GM21786 (cell line): Measurements from ENCODE around the gene FIGN.

Source experiments
- ATAC-seq: cut with Tn5 transposase; IDR thresholded peaks from one replicate; pipeline ENCODE4 v1.9.1; 2021; ENCODE audit not compliant: unreplicated experiment

FIGN gene

GRCh38 chr2:163737190-163737439, 1.3 kb upstream of the FIGN start:
- ATAC-seq: no peak

- ATAC-seq: no peak
Observed at GRCh38 chr2:163736433-163737189, 803 bp upstream of the FIGN start.

GRCh38 chr2:163734881-163735684, 725 bp downstream of the FIGN start:
- no peak for ATAC-seq

- ATAC-seq: no peak
Observed at GRCh38 chr2:163734401-163734800, 1.4 kb downstream of the FIGN start.

GRCh38 chr2:163733956-163734355, 1.9 kb downstream of the FIGN start:
- ATAC-seq: no peak

- no peak for ATAC-seq
Observed at GRCh38 chr2:163733301-163733938, 2.4 kb downstream of the FIGN start.

- no peak for ATAC-seq
Observed at GRCh38 chr2:163732727-163733126, 3.1 kb downstream of the FIGN start.

GRCh38 chr2:163731735-163732134, 4.1 kb downstream of the FIGN start:
- no peak for ATAC-seq

GRCh38 chr2:163730556-163730955, 5.3 kb downstream of the FIGN start:
- ATAC-seq: no peak

- no peak for ATAC-seq
Observed at GRCh38 chr2:163729636-163730273, 6.1 kb downstream of the FIGN start.

- no peak for ATAC-seq
Observed at GRCh38 chr2:163723881-163724280, 11.9 kb downstream of the FIGN start.

GRCh38 chr2:163723348-163723747, 12.5 kb downstream of the FIGN start:
- ATAC-seq: no peak

- ATAC-seq: no peak
Observed at GRCh38 chr2:163719331-163719730, 16.5 kb downstream of the FIGN start.

- no peak for ATAC-seq
Observed at GRCh38 chr2:163717993-163718680, 17.7 kb downstream of the FIGN start.

GRCh38 chr2:163717515-163717914, 18.3 kb downstream of the FIGN start:
- no peak for ATAC-seq

- ATAC-seq: no peak
Observed at GRCh38 chr2:163716101-163716500, 19.7 kb downstream of the FIGN start.

GRCh38 chr2:163715668-163716067, 20.1 kb downstream of the FIGN start:
- ATAC-seq: no peak

GRCh38 chr2:163715199-163715598, 20.6 kb downstream of the FIGN start:
- ATAC-seq: no peak

- no peak for ATAC-seq
Observed at GRCh38 chr2:163713534-163714311, 22.1 kb downstream of the FIGN start.

GRCh38 chr2:163711699-163712098, 24.1 kb downstream of the FIGN start:
- no peak for ATAC-seq
